Measurements from ENCODE around the gene TSHR. TPM values are rescaled to one million over a fixed set of nuclear protein-coding genes. Genes with fewer than 3 reads are reported as not detected.

TSHR gene
- total RNA-seq, 4 donors from 2014 or later: not detected

DNA sequence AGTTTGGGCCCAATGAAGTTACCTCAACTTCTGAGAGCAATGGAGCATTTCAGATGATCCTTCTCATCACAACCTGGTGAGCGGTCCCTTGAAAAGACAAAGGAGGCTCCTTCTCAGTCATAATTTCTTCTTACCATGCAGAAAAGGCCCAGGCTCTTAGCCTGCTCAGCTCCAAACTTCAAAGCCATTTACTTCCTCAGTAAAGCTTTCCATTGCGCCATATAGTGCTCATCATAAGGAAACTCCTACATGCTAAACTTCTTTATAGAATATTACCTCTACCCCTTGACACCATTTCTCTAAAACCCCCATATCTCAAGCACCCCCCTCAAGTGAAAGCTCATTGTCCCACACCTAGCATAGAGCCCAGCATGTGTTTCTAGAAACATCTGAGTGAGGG is 138.2 kb downstream of the TSHR start:
- no peaks in the 10 kb centered on the region for H3K27me3 ChIP-seq
- H3K27ac ChIP-seq: no peak overlapping the region
- no peaks in the 10 kb centered on the region for H3K9me3 ChIP-seq
- 96% methylated on average over 2 of the region's 2 CpGs for WGBS
- no peak overlapping the region for H3K4me3 ChIP-seq
- no peak for DNase-seq (ENCODE audit: low spot score in 2 of 2)
- H3K36me3 ChIP-seq: no peaks in the 10 kb centered on the region
- no peaks in the 10 kb centered on the region for H3K4me1 ChIP-seq
- TF ChIP-seq, protein P1, sequence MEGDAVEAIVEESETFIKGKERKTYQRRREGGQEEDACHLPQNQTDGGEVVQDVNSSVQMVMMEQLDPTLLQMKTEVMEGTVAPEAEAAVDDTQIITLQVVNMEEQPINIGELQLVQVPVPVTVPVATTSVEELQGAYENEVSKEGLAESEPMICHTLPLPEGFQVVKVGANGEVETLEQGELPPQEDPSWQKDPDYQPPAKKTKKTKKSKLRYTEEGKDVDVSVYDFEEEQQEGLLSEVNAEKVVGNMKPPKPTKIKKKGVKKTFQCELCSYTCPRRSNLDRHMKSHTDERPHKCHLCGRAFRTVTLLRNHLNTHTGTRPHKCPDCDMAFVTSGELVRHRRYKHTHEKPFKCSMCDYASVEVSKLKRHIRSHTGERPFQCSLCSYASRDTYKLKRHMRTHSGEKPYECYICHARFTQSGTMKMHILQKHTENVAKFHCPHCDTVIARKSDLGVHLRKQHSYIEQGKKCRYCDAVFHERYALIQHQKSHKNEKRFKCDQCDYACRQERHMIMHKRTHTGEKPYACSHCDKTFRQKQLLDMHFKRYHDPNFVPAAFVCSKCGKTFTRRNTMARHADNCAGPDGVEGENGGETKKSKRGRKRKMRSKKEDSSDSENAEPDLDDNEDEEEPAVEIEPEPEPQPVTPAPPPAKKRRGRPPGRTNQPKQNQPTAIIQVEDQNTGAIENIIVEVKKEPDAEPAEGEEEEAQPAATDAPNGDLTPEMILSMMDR (IDR thresholded peaks at IDR 0.05): no peak
- TF ChIP-seq EP300 (IDR thresholded peaks at IDR 0.05) (no peak), POLR2AphosphoS5 (IDR thresholded peaks at IDR 0.05) (no peak), POLR2A (IDR thresholded peaks at IDR 0.05) (no peak)

DNA sequence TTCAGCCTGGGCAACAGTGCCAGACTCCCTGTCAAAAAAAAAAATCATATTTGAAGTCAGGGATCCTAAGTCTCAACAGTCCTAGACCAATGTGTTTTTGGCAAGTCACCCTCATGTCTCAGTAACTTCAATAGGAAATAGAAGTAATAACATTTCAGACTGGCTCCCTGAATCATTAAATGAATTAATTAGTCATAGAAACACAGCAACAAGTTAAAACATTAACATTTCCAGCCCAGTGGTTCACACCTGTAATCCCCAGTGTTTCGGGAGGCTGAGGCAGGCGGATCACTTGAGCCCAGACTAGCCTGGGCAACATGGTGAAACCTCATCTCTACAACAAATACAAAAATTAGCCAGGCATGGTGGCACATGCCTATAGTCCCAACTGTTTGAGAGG is 140.1 kb downstream of the TSHR start:
- H3K27me3 ChIP-seq: no peaks in the 10 kb centered on the region
- no peak for DNase-seq (ENCODE audit: low spot score in 2 of 2)
- TF ChIP-seq, protein P1 (IDR thresholded peaks at IDR 0.05): no peak
- TF ChIP-seq POLR2AphosphoS5 (IDR thresholded peaks at IDR 0.05) (no peak), EP300 (IDR thresholded peaks at IDR 0.05) (no peak), POLR2A (IDR thresholded peaks at IDR 0.05) (no peak)
- no peaks in the 10 kb centered on the region for H3K9me3 ChIP-seq
- no peaks in the 10 kb centered on the region for H3K36me3 ChIP-seq
- no peaks in the 10 kb centered on the region for H3K4me1 ChIP-seq
- H3K4me3 ChIP-seq: no peak overlapping the region
- H3K27ac ChIP-seq: no peak overlapping the region
- 89% methylated on average over 2 of the region's 2 CpGs for WGBS

DNA sequence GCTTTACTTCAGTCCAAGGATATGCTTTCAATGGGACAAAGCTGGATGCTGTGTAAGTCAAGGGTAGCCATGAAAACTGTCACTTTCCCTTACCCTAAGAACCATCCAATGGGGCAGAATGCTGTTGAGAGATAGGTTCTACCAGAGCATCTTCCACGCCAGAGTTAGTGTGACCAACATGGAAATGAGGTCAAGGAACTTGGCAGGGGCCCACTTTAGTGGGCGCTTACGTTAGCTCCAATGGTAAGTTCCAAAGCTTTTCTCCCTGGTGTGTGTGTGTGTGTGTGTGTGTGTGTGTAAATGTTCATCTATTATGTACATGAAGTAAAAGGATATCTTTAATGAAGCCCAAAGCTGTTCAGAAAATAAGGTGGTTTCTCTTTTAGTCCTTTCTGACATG is 141.2 kb downstream of the TSHR start:
- H3K36me3 ChIP-seq: no peaks in the 10 kb centered on the region
- H3K27me3 ChIP-seq: no peaks in the 10 kb centered on the region
- H3K27ac ChIP-seq: no peak overlapping the region
- no peaks in the 10 kb centered on the region for H3K4me1 ChIP-seq
- DNase-seq (ENCODE audit: low spot score in 2 of 2): no peak
- no peaks in the 10 kb centered on the region for H3K9me3 ChIP-seq
- TF ChIP-seq POLR2A (IDR thresholded peaks at IDR 0.05) (no peak), EP300 (IDR thresholded peaks at IDR 0.05) (no peak), POLR2AphosphoS5 (IDR thresholded peaks at IDR 0.05) (no peak)
- TF ChIP-seq, protein P1 (IDR thresholded peaks at IDR 0.05): no peak
- H3K4me3 ChIP-seq: no peak overlapping the region
- WGBS: 81% methylated on average over 3 of the region's 3 CpGs

DNA sequence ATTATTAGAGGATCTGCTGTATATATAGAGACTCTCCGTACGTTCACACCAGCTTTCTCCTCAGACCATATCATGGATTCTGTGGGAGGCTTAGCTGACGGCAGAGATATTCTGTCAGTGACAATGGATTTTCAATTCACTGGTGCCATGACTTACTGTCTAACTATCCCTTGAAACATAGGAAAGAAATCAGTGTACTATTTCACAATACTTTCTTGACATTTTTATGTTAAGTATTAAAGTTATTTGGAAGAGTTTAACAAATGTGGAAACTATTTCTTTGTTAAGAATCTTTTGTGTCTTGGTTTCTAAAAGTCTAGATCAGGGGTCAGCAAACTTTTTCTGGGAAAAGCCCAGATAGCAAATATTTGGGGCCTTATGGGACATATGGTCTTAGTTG is 146.8 kb downstream of the TSHR start:
- Histone ChIP-seq H3K9me3 (no peaks in the 10 kb centered on the region), H3K36me3 (no peaks in the 10 kb centered on the region), H3K27me3 (no peaks in the 10 kb centered on the region), H3K27ac (no peak overlapping the region), H3K4me3 (no peak overlapping the region), H3K4me1 (no peaks in the 10 kb centered on the region)
- no peak for DNase-seq (ENCODE audit: low spot score in 2 of 2)
- WGBS: 86% methylated on average over 3 of the region's 3 CpGs
- TF ChIP-seq EP300 (IDR thresholded peaks at IDR 0.05) (no peak), POLR2AphosphoS5 (IDR thresholded peaks at IDR 0.05) (no peak), POLR2A (IDR thresholded peaks at IDR 0.05) (no peak)
- TF ChIP-seq, protein P1 (IDR thresholded peaks at IDR 0.05): no peak

DNA sequence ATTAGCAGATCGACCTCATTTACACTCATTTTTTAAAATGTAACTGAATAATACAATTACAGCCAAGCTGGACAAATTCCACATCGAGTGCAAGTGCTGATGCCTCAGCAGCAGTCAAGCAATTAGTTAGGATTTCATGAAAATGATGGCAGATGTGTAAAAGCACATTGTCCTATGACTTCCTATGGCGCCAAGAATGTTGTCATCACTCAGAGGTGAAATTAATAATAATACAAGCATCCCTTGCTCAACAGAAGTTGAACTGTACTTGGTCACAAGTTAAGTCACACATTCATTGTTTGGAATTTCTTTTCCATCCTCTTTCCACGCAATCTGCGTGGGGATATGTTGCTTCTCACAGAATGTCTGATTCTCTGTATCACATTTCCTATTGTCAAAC is 148.0 kb downstream of the TSHR start:
- no peak for DNase-seq (ENCODE audit: low spot score in 2 of 2)
- no peak overlapping the region for H3K27ac ChIP-seq
- no peak overlapping the region for H3K4me3 ChIP-seq
- no peaks in the 10 kb centered on the region for H3K27me3 ChIP-seq
- no peak for TF ChIP-seq POLR2A (IDR thresholded peaks at IDR 0.05)
- TF ChIP-seq, protein P1 (IDR thresholded peaks at IDR 0.05): no peak
- no peak for TF ChIP-seq POLR2AphosphoS5 (IDR thresholded peaks at IDR 0.05)
- H3K9me3 ChIP-seq: no peaks in the 10 kb centered on the region
- H3K36me3 ChIP-seq: no peaks in the 10 kb centered on the region
- no peaks in the 10 kb centered on the region for H3K4me1 ChIP-seq
- WGBS: 85% methylated on average over 5 of the region's 5 CpGs

Data from suprapubic skin (tissue), 4 donors.